Common myeloid progenitor, CD34-positive (primary cell): Measurements from ENCODE around the gene MAN1C1.

Experiments
- CTCF ChIA-PET: fragments of 350-600 bp; sonication (Branson Sonifier 250); formaldehyde crosslinking; loops from one replicate; lab custom pipeline; 2021; ENCODE audit warnings: antibody characterized with exemption; lab: Charles Lee
- POLR2A ChIA-PET: fragments of 350-600 bp; sonication (Branson Sonifier 250); formaldehyde crosslinking; loops from one replicate; lab custom pipeline; 2021; ENCODE audit warnings: antibody characterized with exemption; lab: Charles Lee
- DNase-seq, 3 donors: peaks; one replicate each; pipeline versions ENCODE4 v3.0.0 to v3.0.0-alpha.2; 2013
- H3K27ac ChIP-seq, 2 experiments: 1 replicate in 1 of 2; 2 replicates in 1 of 2; pipeline ENCODE4 v1.7.0; 2013; ENCODE audit warnings: inconsistent platforms in 2 of 2, low read length in 2 of 2, mild to moderate bottlenecking in 2 of 2, low read depth in 1 of 2, moderate library complexity in 1 of 2; ENCODE audit not compliant: severe bottlenecking in 2 of 2, insufficient read depth in 1 of 2, poor library complexity in 1 of 2
- H3K27me3 ChIP-seq, 5 experiments: replicated peaks in 2 of 5; 1 replicate in 3 of 5; 2 replicates in 2 of 5; pipeline versions ENCODE4 v1.6.1 to v1.7.0; 2013; ENCODE audit warnings: low read length in 4 of 5, mild to moderate bottlenecking in 2 of 5, moderate library complexity in 2 of 5, inconsistent platforms in 1 of 5; ENCODE audit not compliant: insufficient read depth in 5 of 5, control insufficient read depth in 4 of 5
- H3K36me3 ChIP-seq, 4 experiments: 1 replicate in 2 of 4; 2 replicates in 2 of 4; pipeline versions ENCODE4 v1.6.1 to v1.7.0; 2013; ENCODE audit warnings: low read length in 3 of 4, control low read depth in 1 of 4, mild to moderate bottlenecking in 1 of 4; ENCODE audit not compliant: control insufficient read depth in 4 of 4, insufficient read depth in 4 of 4
- H3K4me1 ChIP-seq, 4 experiments: 1 replicate in 3 of 4; 2 replicates in 1 of 4; pipeline versions ENCODE4 v1.6.1 to v1.7.1; 2013; ENCODE audit warnings: low read length in 3 of 4, mild to moderate bottlenecking in 3 of 4, control low read depth in 1 of 4, inconsistent platforms in 1 of 4, moderate library complexity in 1 of 4; ENCODE audit not compliant: control insufficient read depth in 4 of 4, insufficient read depth in 4 of 4; ENCODE audit errors: control extremely low read depth in 1 of 4
- H3K4me3 ChIP-seq, 7 experiments: 1 replicate in 4 of 7; 2 replicates in 3 of 7; pipeline versions ENCODE4 v1.5.1 to v1.7.0; 2013; ENCODE audit warnings: mild to moderate bottlenecking in 7 of 7, low read length in 6 of 7, moderate library complexity in 6 of 7, inconsistent platforms in 2 of 7, low read depth in 2 of 7, control low read depth in 1 of 7; ENCODE audit not compliant: insufficient read depth in 4 of 7, control insufficient read depth in 1 of 7; ENCODE audit errors: extremely low read depth in 1 of 7
- H3K9me3 ChIP-seq, 5 experiments: 1 replicate in 4 of 5; 2 replicates in 1 of 5; pipeline versions ENCODE4 v1.6.1 to v1.7.1; 2013; ENCODE audit warnings: low read length in 4 of 5, mild to moderate bottlenecking in 2 of 5, inconsistent platforms in 1 of 5, low read depth in 1 of 5, moderate library complexity in 1 of 5; ENCODE audit not compliant: control insufficient read depth in 4 of 5, insufficient read depth in 2 of 5; ENCODE audit errors: control extremely low read depth in 1 of 5
- WGBS: methylation state at CpG from one replicate; pipeline ENCODE4 v1.1.5; 2013; ENCODE audit not compliant: insufficient coverage; 5-methylcytosine and 5-hydroxymethylcytosine counted together

MAN1C1 gene

GRCh38 chr1:25781130-25781433, 164.5 kb downstream of the MAN1C1 start:
- H3K36me3 ChIP-seq: no peaks in the 10 kb centered on the region
- no peaks in the 10 kb centered on the region for H3K9me3 ChIP-seq
- H3K27me3 ChIP-seq: no peaks in the 10 kb centered on the region
- WGBS: 100% methylated on average over 1 of the region's 3 CpGs
- no peak overlapping the region for H3K4me3 ChIP-seq
- peaks cover 0 to 16% (median 3%) of the 10 kb centered on the region in 4 experiments for H3K4me1 ChIP-seq
- ChIA-PET CTCF (interaction anchor here (1.0 to 1.9 kb wide), 4 partner anchors 11 to 208 kb away, joined by 3 to 6 read pairs (median 4); no protein-coding TSS in a partner anchor), POLR2A (no interaction called here)
- H3K27ac ChIP-seq: no peak overlapping the region
- DNase-seq: no peak

DNA sequence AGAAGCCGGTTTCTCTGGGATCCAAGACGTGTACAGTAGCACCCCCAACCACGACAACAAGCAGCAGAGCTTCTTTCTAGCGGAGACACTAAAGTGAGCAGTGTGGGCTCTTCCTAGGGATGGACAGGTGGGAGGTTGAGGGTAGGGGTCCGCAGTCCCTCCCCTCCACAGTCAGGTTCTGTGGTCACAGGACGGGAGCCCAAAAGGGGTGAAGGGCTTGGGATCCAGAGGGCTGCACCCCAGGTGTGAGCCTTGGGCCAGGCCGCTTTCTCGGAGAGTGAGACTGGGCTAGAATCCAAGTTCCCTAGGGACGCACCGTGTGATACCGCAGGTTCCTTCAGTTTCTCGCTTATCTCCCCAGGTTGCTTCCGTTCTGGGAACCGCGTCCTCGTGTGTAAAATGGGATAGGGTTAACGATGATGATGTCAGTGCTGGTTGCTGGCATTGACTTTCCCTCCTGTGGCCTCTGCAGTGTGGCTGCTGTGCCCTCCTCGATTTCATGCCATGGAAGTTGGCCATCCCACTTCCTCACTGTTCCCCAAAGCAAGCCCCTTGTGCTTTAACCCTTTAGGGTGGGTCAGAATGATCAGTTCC, 166.1 kb downstream of the MAN1C1 start:
- WGBS: 57% methylated on average over 10 of the region's 18 CpGs
- H3K36me3 ChIP-seq: no peaks in the 10 kb centered on the region
- no peak overlapping the region for H3K4me3 ChIP-seq
- H3K4me1 ChIP-seq: peaks cover 0 to 16% (median 3%) of the 10 kb centered on the region in 4 experiments
- H3K27me3 ChIP-seq: no peaks in the 10 kb centered on the region
- ChIA-PET CTCF (interaction anchor here (0.6 to 1.0 kb wide), 6 partner anchors 11 to 262 kb away, joined by 3 to 5 read pairs (median 3); no protein-coding TSS in a partner anchor), POLR2A (no interaction called here)
- H3K9me3 ChIP-seq: no peaks in the 10 kb centered on the region
- no peak overlapping the region for H3K27ac ChIP-seq
- peak in 2 of 3 donors; percentile 34 to 45 for DNase-seq

DNA sequence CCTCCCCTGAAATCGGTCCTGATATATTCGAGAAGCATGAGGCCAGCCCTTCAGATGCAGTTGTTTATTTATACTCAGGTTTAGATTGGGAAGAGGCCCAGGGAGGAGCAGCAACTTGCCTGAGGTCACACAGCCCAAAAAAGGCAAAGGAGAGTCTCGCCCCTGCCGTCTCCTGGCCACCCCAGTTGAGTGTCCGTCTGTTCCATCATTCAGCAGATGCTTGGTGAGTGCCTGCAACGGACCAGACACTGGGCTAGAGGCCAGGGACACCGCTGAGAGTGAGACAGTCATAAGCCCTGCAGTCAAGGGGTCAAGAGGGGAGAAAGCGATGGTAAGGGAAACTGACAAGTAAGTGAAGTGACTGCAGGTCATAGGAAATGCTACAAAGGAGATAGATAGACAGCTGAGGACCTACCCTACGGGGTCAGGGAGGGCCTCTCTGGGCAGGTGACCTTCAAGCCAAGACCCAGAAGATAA, 168.0 kb downstream of the MAN1C1 start:
- H3K27me3 ChIP-seq: no peaks in the 10 kb centered on the region
- peaks cover 0 to 16% (median 3%) of the 10 kb centered on the region in 4 experiments for H3K4me1 ChIP-seq
- POLR2A ChIA-PET: no interaction called here
- H3K4me3 ChIP-seq: no peak overlapping the region
- H3K36me3 ChIP-seq: no peaks in the 10 kb centered on the region
- no peak overlapping the region for H3K27ac ChIP-seq
- CTCF ChIA-PET: interaction anchor here (0.9 to 1.3 kb wide), 2 partner anchors 11 to 87 kb away, joined by 3 to 6 read pairs; no protein-coding TSS in a partner anchor
- DNase-seq: no peak
- H3K9me3 ChIP-seq: no peaks in the 10 kb centered on the region
- 97% methylated on average over 9 of the region's 9 CpGs for WGBS

DNA sequence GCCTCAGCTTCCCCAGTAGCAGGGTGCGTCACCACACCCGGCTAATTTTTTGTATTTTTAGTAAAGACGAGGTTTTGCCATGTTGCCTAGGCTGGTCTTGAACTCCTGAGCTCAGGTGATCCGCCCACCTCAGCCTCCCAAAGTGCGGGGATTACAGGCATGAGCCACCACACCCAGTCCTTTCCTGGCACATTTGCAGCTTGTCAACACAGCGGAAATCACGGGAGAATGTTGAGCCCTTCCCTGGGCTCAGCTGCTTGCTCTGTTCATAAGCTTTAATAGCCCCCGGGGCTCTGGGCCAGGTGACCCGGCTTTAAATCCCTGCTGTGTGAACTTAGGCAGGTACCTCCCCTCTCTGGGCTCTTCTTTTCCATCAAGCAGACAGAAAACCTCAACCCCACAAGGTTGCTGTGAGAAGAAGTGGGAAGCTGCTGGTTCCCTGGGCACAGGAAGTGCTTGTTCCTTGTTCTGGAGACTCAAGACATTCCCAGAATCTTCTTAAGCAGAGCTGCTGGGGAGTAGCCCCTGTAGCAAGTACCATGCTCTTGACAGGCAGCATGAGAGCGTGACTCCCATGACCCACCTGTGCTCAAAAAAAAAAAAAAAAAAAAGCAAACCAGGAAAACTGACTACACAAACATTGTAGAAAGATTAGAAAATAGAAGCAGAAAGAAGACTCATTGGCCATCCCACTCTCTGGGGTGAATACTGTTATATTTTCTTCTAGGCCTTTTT, 168.9 kb downstream of the MAN1C1 start:
- ChIA-PET CTCF (interaction anchor here (0.9 to 1.3 kb wide), 2 partner anchors 10 to 88 kb away, joined by 3 to 6 read pairs; no protein-coding TSS in a partner anchor), POLR2A (interaction anchor here (0.6 kb wide), 1 partner anchor 340 kb away, joined by 7 read pairs; no protein-coding TSS in a partner anchor)
- Histone ChIP-seq H3K9me3 (no peaks in the 10 kb centered on the region), H3K27ac (no peak overlapping the region), H3K36me3 (no peaks in the 10 kb centered on the region), H3K4me1 (peaks cover 0 to 16% (median 3%) of the 10 kb centered on the region in 4 experiments), H3K4me3 (no peak overlapping the region), H3K27me3 (no peaks in the 10 kb centered on the region)
- 89% methylated on average over 6 of the region's 10 CpGs for WGBS
- no peak for DNase-seq

DNA sequence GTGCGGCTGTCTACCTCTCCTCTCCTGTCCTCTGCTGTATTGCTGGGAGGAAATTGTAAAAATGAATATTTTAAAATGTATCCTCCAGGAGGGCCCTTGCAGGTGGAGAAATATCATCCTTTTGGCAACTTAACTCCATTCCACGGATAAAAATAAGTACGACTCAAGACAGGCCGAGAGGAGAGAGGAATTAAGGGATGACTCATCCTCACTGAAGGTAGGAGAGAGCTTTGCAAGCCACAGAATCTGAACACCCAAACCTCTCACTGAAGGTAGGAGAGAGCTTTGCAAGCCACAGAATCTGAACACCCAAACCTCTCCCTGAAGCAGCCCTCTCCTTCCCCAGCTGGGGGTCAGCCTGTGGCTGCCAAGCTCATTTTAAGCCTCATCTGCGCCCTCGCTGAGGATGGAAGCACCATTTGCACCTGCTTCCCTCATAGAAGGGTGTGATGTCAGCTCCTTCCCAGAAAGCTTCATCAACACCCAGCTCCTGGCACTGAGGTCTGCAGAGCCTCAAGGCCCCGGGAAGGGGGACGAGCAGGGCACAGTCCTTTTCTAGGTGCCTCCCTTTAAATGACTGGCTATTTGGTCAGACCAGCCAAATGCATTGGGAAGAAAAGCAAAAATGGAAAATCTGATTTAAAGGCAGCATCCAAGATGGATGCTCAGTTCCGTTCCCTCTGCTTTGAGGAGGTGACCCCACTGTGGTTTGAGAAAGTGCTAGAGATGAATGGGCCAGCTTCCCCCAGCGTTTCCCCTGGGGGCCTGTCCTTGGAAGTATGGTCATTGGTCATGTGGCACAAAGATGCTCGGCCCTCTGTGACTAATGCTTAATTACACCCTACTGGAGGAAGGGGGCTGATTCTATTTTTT, 170.5 kb downstream of the MAN1C1 start:
- DNase-seq: no peak
- Histone ChIP-seq H3K27me3 (no peaks in the 10 kb centered on the region), H3K36me3 (no peaks in the 10 kb centered on the region), H3K9me3 (no peaks in the 10 kb centered on the region), H3K27ac (no peak overlapping the region), H3K4me3 (no peak overlapping the region), H3K4me1 (peaks cover 0 to 16% (median 3%) of the 10 kb centered on the region in 4 experiments)
- CTCF ChIA-PET: interaction anchor here (0.8 to 1.6 kb wide), 9 partner anchors 8 to 177 kb away, joined by 3 to 7 read pairs (median 3); no protein-coding TSS in a partner anchor
- WGBS: 91% methylated on average over 8 of the region's 11 CpGs
- POLR2A ChIA-PET: interaction anchor here (0.6 kb wide), 1 partner anchor 357 kb away, joined by 3 read pairs; no protein-coding TSS in a partner anchor

GRCh38 chr1:25787760-25788166, 171.2 kb downstream of the MAN1C1 start:
- 92% methylated on average over 5 of the region's 5 CpGs for WGBS
- POLR2A ChIA-PET: interaction anchor here (0.6 kb wide), 1 partner anchor 358 kb away, joined by 3 read pairs; no protein-coding TSS in a partner anchor

More at GRCh38 chr1:25787760-25788166, 171.2 kb downstream of the MAN1C1 start:
- Histone ChIP-seq H3K36me3 (no peaks in the 10 kb centered on the region), H3K27me3 (no peaks in the 10 kb centered on the region), H3K4me1 (peaks cover 0 to 12% (median 3%) of the 10 kb centered on the region in 4 experiments), H3K9me3 (no peaks in the 10 kb centered on the region), H3K4me3 (no peak overlapping the region), H3K27ac (no peak overlapping the region)
- no peak for DNase-seq
- CTCF ChIA-PET: interaction anchor here (0.8 to 1.6 kb wide), 11 partner anchors 8 to 214 kb away, joined by 3 to 7 read pairs (median 3); no protein-coding TSS in a partner anchor
